Liver (tissue), 9 donors: Measurements from ENCODE around the gene ST14. TPM values are rescaled to one million over a fixed set of nuclear protein-coding genes. Genes with fewer than 3 reads are reported as not detected.

Experiments used
- DNase-seq: peaks from one replicate; pipeline ENCODE4 v3.0.0-alpha.2; 2017; ENCODE audit warnings: low spot score
- H3K27ac ChIP-seq, 2 donors: one replicate each; pipeline ENCODE4 v1.7.0; 2013; ENCODE audit warnings: inconsistent platforms in 2 of 2, low read length in 2 of 2, control low read depth in 1 of 2, low read depth in 1 of 2, mild to moderate bottlenecking in 1 of 2
- H3K27me3 ChIP-seq, 4 donors: one replicate each; pipeline versions ENCODE4 v1.6.1 to v1.7.0; 2013; ENCODE audit warnings: low read length in 3 of 4, inconsistent platforms in 1 of 4, mild to moderate bottlenecking in 1 of 4, moderate library complexity in 1 of 4; ENCODE audit not compliant: control insufficient read depth in 4 of 4, insufficient read depth in 4 of 4
- H3K36me3 ChIP-seq, 4 donors: one replicate each; pipeline versions ENCODE4 v1.6.1 to v1.7.0; 2013; ENCODE audit warnings: low read length in 3 of 4, mild to moderate bottlenecking in 3 of 4, low read depth in 1 of 4, moderate library complexity in 1 of 4; ENCODE audit not compliant: control insufficient read depth in 4 of 4, insufficient read depth in 3 of 4
- H3K4me1 ChIP-seq, 4 donors: one replicate each; pipeline versions ENCODE4 v1.6.1 to v1.7.0; 2013; ENCODE audit warnings: low read length in 3 of 4, mild to moderate bottlenecking in 3 of 4, moderate library complexity in 1 of 4; ENCODE audit not compliant: control insufficient read depth in 4 of 4, insufficient read depth in 4 of 4
- H3K4me3 ChIP-seq, 3 donors: one replicate each; pipeline versions ENCODE4 v1.6.1 to v1.7.0; 2013; ENCODE audit warnings: low read length in 3 of 3, control low read depth in 1 of 3, low read depth in 1 of 3, mild to moderate bottlenecking in 1 of 3
- H3K9ac ChIP-seq, 2 donors: one replicate each; pipeline ENCODE4 v1.7.0; 2013; ENCODE audit warnings: low read length in 2 of 2, mild to moderate bottlenecking in 2 of 2, moderate library complexity in 2 of 2, control low read depth in 1 of 2, low read depth in 1 of 2
- H3K9me3 ChIP-seq, 4 donors: one replicate each; pipeline versions ENCODE4 v1.6.1 to v1.7.0; 2013; ENCODE audit warnings: low read length in 3 of 4; ENCODE audit not compliant: control insufficient read depth in 4 of 4
- ATF3 ChIP-seq: IDR thresholded peaks from 2 replicates; pipeline ENCODE4 v1.6.1; 2016; ENCODE audit warnings: antibody characterized with exemption
- CTCF ChIP-seq: fragments of 150-350 bp; IDR thresholded peaks from 2 replicates; pipeline ENCODE4 v1.5.1; 2017; ENCODE audit warnings: improper control_type of control experiment, low read depth, low read length; ENCODE audit not compliant: missing input control
- EGR1 ChIP-seq, 2 donors: IDR thresholded peaks; 2 replicates each; pipeline ENCODE4 v1.6.1; 2016 to 2018; ENCODE audit warnings: antibody characterized with exemption in 2 of 2, low read depth in 2 of 2
- FOXA1 ChIP-seq: IDR thresholded peaks from 2 replicates; pipeline ENCODE4 v1.6.1; 2016; ENCODE audit warnings: antibody characterized with exemption
- FOXA2 ChIP-seq: IDR thresholded peaks from 2 replicates; pipeline ENCODE4 v1.6.1; 2016; ENCODE audit warnings: antibody characterized with exemption
- GABPA ChIP-seq, 2 donors: IDR thresholded peaks in 1 of 2; conservative IDR thresholded peaks in 1 of 2; 2 replicates each; pipeline ENCODE4 v1.6.1; 2016; ENCODE audit warnings: antibody characterized with exemption in 2 of 2, mild to moderate bottlenecking in 1 of 2, moderate library complexity in 1 of 2
- HNF4A ChIP-seq, 2 donors: conservative IDR thresholded peaks; 2 replicates each; pipeline ENCODE4 v1.6.1; 2016; ENCODE audit warnings: antibody characterized with exemption in 2 of 2, mild to moderate bottlenecking in 2 of 2
- JUND ChIP-seq, 2 donors: IDR thresholded peaks; 2 replicates each; pipeline ENCODE4 v1.6.1; 2016; ENCODE audit warnings: antibody characterized with exemption in 2 of 2
- MAX ChIP-seq: IDR thresholded peaks from 2 replicates; pipeline ENCODE4 v1.6.1; 2016; ENCODE audit warnings: antibody characterized with exemption
- NR2F2 ChIP-seq: IDR thresholded peaks from 2 replicates; pipeline ENCODE4 v1.6.1; 2016; ENCODE audit warnings: antibody characterized with exemption
- RAD21 ChIP-seq, 2 donors: IDR thresholded peaks; 2 replicates each; pipeline ENCODE4 v1.6.1; 2016; ENCODE audit warnings: antibody characterized with exemption in 2 of 2, mild to moderate bottlenecking in 2 of 2
- REST ChIP-seq: IDR thresholded peaks from 2 replicates; pipeline ENCODE4 v1.6.1; 2016; ENCODE audit warnings: antibody characterized with exemption, mild to moderate bottlenecking
- RXRA ChIP-seq, 2 donors: IDR thresholded peaks; 2 replicates each; pipeline ENCODE4 v1.6.1; 2017 to 2018; ENCODE audit warnings: antibody characterized with exemption in 2 of 2, mild to moderate bottlenecking in 1 of 2
- TAF1 ChIP-seq: conservative IDR thresholded peaks from 2 replicates; pipeline ENCODE4 v1.6.1; 2016; ENCODE audit warnings: antibody characterized with exemption, mild to moderate bottlenecking
- YY1 ChIP-seq: IDR thresholded peaks from 2 replicates; pipeline ENCODE4 v1.6.1; 2016; ENCODE audit warnings: antibody characterized with exemption, mild to moderate bottlenecking
- ZBTB33 ChIP-seq: IDR thresholded peaks from 2 replicates; pipeline ENCODE4 v1.6.1; 2016; ENCODE audit warnings: antibody characterized with exemption
- WGBS: extraction: QIAGEN DNeasy Blood & Tissue Kit; methylation state at CpG from one replicate; pipeline ENCODE4 v1.1.7; 2013; 5-methylcytosine and 5-hydroxymethylcytosine counted together
- polyA plus RNA-seq, 2 donors: library from polyadenylated mRNA; stranded (reverse) in 1 of 2; unstranded in 1 of 2; fragments of 200-250 nt in 1 of 2; fragments of >200 nt in 1 of 2; fragmentation: Nextera tagmentation in 1 of 2; extraction: Ambion mirVana in 1 of 2; gene quantifications; one replicate each; pipeline versions ENCODE4 v1.2.1 to v1.2.3, GENCODE V29; 2013 to 2015
- total RNA-seq, 2 donors: library from RNA; depleted of rRNA; stranded (reverse); fragments of >200 nt; gene quantifications; one replicate each; pipeline ENCODE4 v1.2.3, GENCODE V29; 2014
- donor health status: healthy.
- donor health status: healthy.
- donor health status: healthy.
- donor health status: healthy.
- donor health status: healthy.

ST14 gene
- total and polyA plus RNA-seq, 4 donors = 2.8 to 5.9 (median 4.5) TPM

- DNase-seq = peak; percentile 28
- no peaks in the 10 kb centered on the region for H3K9me3 ChIP-seq
- H3K4me1 ChIP-seq = peaks cover 0 to 3% (median 0%) of the 10 kb centered on the region in 4 donors
- no peaks in the 10 kb centered on the region for H3K36me3 ChIP-seq
- no peak overlapping the region for H3K27ac ChIP-seq
- H3K27me3 ChIP-seq = no peaks in the 10 kb centered on the region
- no peak overlapping the region for H3K4me3 ChIP-seq
- TF ChIP-seq FOXA1 (no peak), FOXA2 (no peak), ATF3 (no peak), CTCF (no peak), EGR1 (IDR thresholded peaks at IDR 0.05; ENCODE audit: low read depth in 2 of 2) (no peak), TAF1 (no peak), MAX (no peak), RAD21 (IDR thresholded peaks at IDR 0.05) (no peak), NR2F2 (no peak), JUND (IDR thresholded peaks at IDR 0.05) (no peak), YY1 (no peak), RXRA (IDR thresholded peaks at IDR 0.05) (no peak), ZBTB33 (no peak), HNF4A (conservative IDR thresholded peaks at IDR 0.05) (no peak), GABPA (IDR thresholded peaks at IDR 0.05 in 1 of 2, conservative IDR thresholded peaks at IDR 0.05 in 1 of 2) (no peak), REST (no peak)
- 89% methylated on average over 19 of the region's 19 CpGs for WGBS
- H3K9ac ChIP-seq = no peak overlapping the region
Measured at GRCh38 chr11:130211781-130212401, 52.3 kb downstream of the ST14 start.
